ENCODE measurements around the gene MISP.

The MISP gene

GRCh38 chr19:788983-789700, 38.2 kb downstream of the MISP start:
- Histone ChIP-seq H3K4me3 (ENCODE audit: low read depth, low read length, poor library complexity, severe bottlenecking) (no peak overlapping the region), H3K4me1 (ENCODE audit: insufficient read depth, low read length, severe bottlenecking) (peaks cover 5% of the 10 kb centered on the region), H3F3A (ENCODE audit: insufficient read depth, low read length) (no peaks in the 10 kb centered on the region), H3K9me3 (ENCODE audit: low read length) (no peaks in the 10 kb centered on the region), H3K27me3 (ENCODE audit: insufficient read depth, low read length) (peaks cover 9% of the 10 kb centered on the region; the same call in 1 of the 2 replicates), H2AFZ (ENCODE audit: low read length) (no peak overlapping the region), H3K9ac (ENCODE audit: low read length) (no peak overlapping the region), H4K20me1 (ENCODE audit: insufficient read depth, low read length) (no peaks in the 10 kb centered on the region), H3K4me2 (ENCODE audit: low read length) (no peak overlapping the region), H3K36me3 (ENCODE audit: insufficient read depth, low read length) (no peaks in the 10 kb centered on the region), H3K79me2 (ENCODE audit: insufficient read depth, low read length) (no peaks in the 10 kb centered on the region), H3K9me2 (ENCODE audit: low read depth, low read length) (no peaks in the 10 kb centered on the region), H3K27ac (ENCODE audit: low read depth, low read length, poor library complexity, severe bottlenecking) (no peak overlapping the region)
- TF ChIP-seq, protein P1, sequence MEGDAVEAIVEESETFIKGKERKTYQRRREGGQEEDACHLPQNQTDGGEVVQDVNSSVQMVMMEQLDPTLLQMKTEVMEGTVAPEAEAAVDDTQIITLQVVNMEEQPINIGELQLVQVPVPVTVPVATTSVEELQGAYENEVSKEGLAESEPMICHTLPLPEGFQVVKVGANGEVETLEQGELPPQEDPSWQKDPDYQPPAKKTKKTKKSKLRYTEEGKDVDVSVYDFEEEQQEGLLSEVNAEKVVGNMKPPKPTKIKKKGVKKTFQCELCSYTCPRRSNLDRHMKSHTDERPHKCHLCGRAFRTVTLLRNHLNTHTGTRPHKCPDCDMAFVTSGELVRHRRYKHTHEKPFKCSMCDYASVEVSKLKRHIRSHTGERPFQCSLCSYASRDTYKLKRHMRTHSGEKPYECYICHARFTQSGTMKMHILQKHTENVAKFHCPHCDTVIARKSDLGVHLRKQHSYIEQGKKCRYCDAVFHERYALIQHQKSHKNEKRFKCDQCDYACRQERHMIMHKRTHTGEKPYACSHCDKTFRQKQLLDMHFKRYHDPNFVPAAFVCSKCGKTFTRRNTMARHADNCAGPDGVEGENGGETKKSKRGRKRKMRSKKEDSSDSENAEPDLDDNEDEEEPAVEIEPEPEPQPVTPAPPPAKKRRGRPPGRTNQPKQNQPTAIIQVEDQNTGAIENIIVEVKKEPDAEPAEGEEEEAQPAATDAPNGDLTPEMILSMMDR (IDR thresholded peaks at IDR 0.05; ENCODE audit: low read length): no peak
- TF ChIP-seq EZH2 (IDR thresholded peaks at IDR 0.05; ENCODE audit: borderline replicate concordance, low read length): no peak

GRCh38 chr19:789701-790060, 38.8 kb downstream of the MISP start:
- no peak overlapping the region for H3K27ac ChIP-seq (ENCODE audit: low read depth, low read length, poor library complexity, severe bottlenecking)

DNA sequence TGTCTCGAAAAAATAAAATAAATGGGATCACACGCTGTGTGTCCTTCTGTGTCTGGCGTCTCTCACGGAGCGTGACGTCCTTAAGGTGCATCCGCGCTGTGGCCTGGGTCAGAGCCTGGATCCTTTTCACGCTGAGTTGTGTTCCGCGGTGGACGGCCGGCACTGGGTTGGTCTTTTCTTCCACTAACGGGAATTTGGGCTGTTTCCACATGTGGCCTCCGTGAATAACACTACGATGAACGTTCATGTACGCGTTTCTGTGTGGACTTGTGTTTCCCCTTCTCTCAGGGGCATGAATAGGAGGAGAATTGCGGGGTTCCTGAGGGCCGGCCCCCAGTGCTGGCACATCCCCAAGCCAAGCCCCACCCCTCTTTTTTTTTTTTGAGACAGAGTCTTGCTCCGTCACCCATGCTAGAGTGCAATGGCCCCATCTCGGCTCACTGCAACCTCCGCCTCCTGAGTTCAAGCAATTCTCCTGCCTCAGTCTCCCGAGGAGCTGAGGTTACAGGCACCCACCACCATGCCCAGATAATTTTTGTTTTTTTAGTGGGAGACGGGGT, 40.2 kb downstream of the MISP start:
- Histone ChIP-seq H3K4me2 (ENCODE audit: low read length) (no peak overlapping the region), H3K4me1 (ENCODE audit: insufficient read depth, low read length, severe bottlenecking) (peaks cover 6% of the 10 kb centered on the region), H3K4me3 (ENCODE audit: low read depth, low read length, poor library complexity, severe bottlenecking) (no peak overlapping the region), H3K9ac (ENCODE audit: low read length) (no peak overlapping the region), H3K9me2 (ENCODE audit: low read depth, low read length) (no peaks in the 10 kb centered on the region), H3K27ac (ENCODE audit: low read depth, low read length, poor library complexity, severe bottlenecking) (no peak overlapping the region), H2AFZ (ENCODE audit: low read length) (no peak overlapping the region), H3K36me3 (ENCODE audit: insufficient read depth, low read length) (no peaks in the 10 kb centered on the region), H3K27me3 (ENCODE audit: insufficient read depth, low read length) (peaks cover 9% of the 10 kb centered on the region; the same call in 1 of the 2 replicates), H3F3A (ENCODE audit: insufficient read depth, low read length) (no peaks in the 10 kb centered on the region), H4K20me1 (ENCODE audit: insufficient read depth, low read length) (no peaks in the 10 kb centered on the region), H3K79me2 (ENCODE audit: insufficient read depth, low read length) (no peaks in the 10 kb centered on the region), H3K9me3 (ENCODE audit: low read length) (no peaks in the 10 kb centered on the region)
- TF ChIP-seq, protein P1 (IDR thresholded peaks at IDR 0.05; ENCODE audit: low read length): no peak
- TF ChIP-seq EZH2 (IDR thresholded peaks at IDR 0.05; ENCODE audit: borderline replicate concordance, low read length): no peak

More at GRCh38 chr19:789701-790060, 38.8 kb downstream of the MISP start:
- no peaks in the 10 kb centered on the region for H3K9me2 ChIP-seq (ENCODE audit: low read depth, low read length)
- no peaks in the 10 kb centered on the region for H4K20me1 ChIP-seq (ENCODE audit: insufficient read depth, low read length)
- no peak overlapping the region for H2AFZ ChIP-seq (ENCODE audit: low read length)
- H3K4me1 ChIP-seq (ENCODE audit: insufficient read depth, low read length, severe bottlenecking): peaks cover 5% of the 10 kb centered on the region
- H3K9ac ChIP-seq (ENCODE audit: low read length): no peak overlapping the region
- H3K27me3 ChIP-seq (ENCODE audit: insufficient read depth, low read length): peaks cover 9% of the 10 kb centered on the region; the same call in 1 of the 2 replicates
- no peak overlapping the region for H3K4me3 ChIP-seq (ENCODE audit: low read depth, low read length, poor library complexity, severe bottlenecking)
- TF ChIP-seq, protein P1 (IDR thresholded peaks at IDR 0.05; ENCODE audit: low read length): no peak
- TF ChIP-seq EZH2 (IDR thresholded peaks at IDR 0.05; ENCODE audit: borderline replicate concordance, low read length): no peak
- H3K79me2 ChIP-seq (ENCODE audit: insufficient read depth, low read length): no peaks in the 10 kb centered on the region
- no peak overlapping the region for H3K4me2 ChIP-seq (ENCODE audit: low read length)
- no peaks in the 10 kb centered on the region for H3K9me3 ChIP-seq (ENCODE audit: low read length)
- no peaks in the 10 kb centered on the region for H3F3A ChIP-seq (ENCODE audit: insufficient read depth, low read length)
- H3K36me3 ChIP-seq (ENCODE audit: insufficient read depth, low read length): no peaks in the 10 kb centered on the region

Data from OCI-LY1 (cell line).